Suppressor macrophage (primary cell): Measurements from ENCODE around the gene PDE4D.

Experiments
- DNase-seq, 4 experiments: peaks; one replicate each; pipeline ENCODE4 v3.0.0-alpha.2; 2020 to 2022

Gene PDE4D

GRCh38 chr5:59648949-59649921, 244.3 kb downstream of the PDE4D start:
- peak in 1 of 4 experiments; percentile 9 for DNase-seq

GRCh38 chr5:59648038-59648831, 245.3 kb downstream of the PDE4D start:
- DNase-seq: no peak

GRCh38 chr5:59645380-59645779, 248.1 kb downstream of the PDE4D start:
- no peak for DNase-seq

- no peak for DNase-seq
Observed at GRCh38 chr5:59640411-59640810, 253.1 kb downstream of the PDE4D start.

- DNase-seq: no peak
Observed at GRCh38 chr5:59637884-59638580, 255.5 kb downstream of the PDE4D start.

- DNase-seq: no peak
Observed at GRCh38 chr5:59629561-59629960, 264.0 kb downstream of the PDE4D start.

- no peak for DNase-seq
Observed at GRCh38 chr5:59628062-59628828, 265.3 kb downstream of the PDE4D start.

GRCh38 chr5:59624898-59625297, 268.6 kb downstream of the PDE4D start:
- no peak for DNase-seq

GRCh38 chr5:59622848-59623247, 270.7 kb downstream of the PDE4D start:
- DNase-seq: no peak

- no peak for DNase-seq
Observed at GRCh38 chr5:59621477-59621876, 272.0 kb downstream of the PDE4D start.

GRCh38 chr5:59620535-59621212, 272.9 kb downstream of the PDE4D start:
- DNase-seq: no peak

GRCh38 chr5:59618644-59619043, 274.9 kb downstream of the PDE4D start:
- DNase-seq: no peak

GRCh38 chr5:59617186-59617771, 276.2 kb downstream of the PDE4D start:
- DNase-seq: no peak

GRCh38 chr5:59616413-59616812, 277.1 kb downstream of the PDE4D start:
- DNase-seq: no peak

- no peak for DNase-seq
Observed at GRCh38 chr5:59615272-59615671, 278.3 kb downstream of the PDE4D start.

GRCh38 chr5:59609501-59610265, 283.8 kb downstream of the PDE4D start:
- no peak for DNase-seq

GRCh38 chr5:59608745-59609144, 284.8 kb downstream of the PDE4D start:
- DNase-seq: no peak

GRCh38 chr5:59607138-59607765, 286.3 kb downstream of the PDE4D start:
- DNase-seq: no peak

GRCh38 chr5:59605915-59606314, 287.6 kb downstream of the PDE4D start:
- DNase-seq: no peak

- no peak for DNase-seq
Observed at GRCh38 chr5:59604111-59604510, 289.4 kb downstream of the PDE4D start.
